ENCODE results near the gene SORBS1.

DNA sequence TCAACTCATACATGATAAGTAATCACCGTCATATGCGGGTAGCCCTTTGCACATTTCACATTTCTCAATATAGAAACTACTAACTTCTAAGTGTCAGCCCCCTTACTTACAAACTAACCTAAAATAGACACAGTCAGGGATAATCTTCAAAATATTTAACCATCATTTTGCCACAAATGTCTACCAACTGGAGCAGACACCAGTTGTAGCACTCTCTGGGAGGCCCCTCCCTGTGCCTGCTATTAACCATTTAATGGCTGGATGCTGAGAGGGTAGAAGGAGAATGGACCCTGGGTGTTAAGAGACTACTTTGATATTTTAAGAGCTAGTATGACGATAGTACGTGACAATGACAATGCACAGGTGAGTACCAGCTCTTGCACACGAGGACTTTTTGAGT lies 116.4 kb downstream of the SORBS1 start:
- TF ChIP-seq, protein P1, sequence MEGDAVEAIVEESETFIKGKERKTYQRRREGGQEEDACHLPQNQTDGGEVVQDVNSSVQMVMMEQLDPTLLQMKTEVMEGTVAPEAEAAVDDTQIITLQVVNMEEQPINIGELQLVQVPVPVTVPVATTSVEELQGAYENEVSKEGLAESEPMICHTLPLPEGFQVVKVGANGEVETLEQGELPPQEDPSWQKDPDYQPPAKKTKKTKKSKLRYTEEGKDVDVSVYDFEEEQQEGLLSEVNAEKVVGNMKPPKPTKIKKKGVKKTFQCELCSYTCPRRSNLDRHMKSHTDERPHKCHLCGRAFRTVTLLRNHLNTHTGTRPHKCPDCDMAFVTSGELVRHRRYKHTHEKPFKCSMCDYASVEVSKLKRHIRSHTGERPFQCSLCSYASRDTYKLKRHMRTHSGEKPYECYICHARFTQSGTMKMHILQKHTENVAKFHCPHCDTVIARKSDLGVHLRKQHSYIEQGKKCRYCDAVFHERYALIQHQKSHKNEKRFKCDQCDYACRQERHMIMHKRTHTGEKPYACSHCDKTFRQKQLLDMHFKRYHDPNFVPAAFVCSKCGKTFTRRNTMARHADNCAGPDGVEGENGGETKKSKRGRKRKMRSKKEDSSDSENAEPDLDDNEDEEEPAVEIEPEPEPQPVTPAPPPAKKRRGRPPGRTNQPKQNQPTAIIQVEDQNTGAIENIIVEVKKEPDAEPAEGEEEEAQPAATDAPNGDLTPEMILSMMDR (IDR thresholded peaks at IDR 0.05) = no peak
- TF ChIP-seq POLR2AphosphoS5 (IDR thresholded peaks at IDR 0.05) (no peak), POLR2A (IDR thresholded peaks at IDR 0.05) (no peak), EP300 (IDR thresholded peaks at IDR 0.05) (no peak)

Data from suprapubic skin (tissue), 4 donors.